AG10803 (cell line): ENCODE data around the gene MYZAP.

Experiments used
- DNase-seq: peaks from one replicate; pipeline ENCODE4 v3.0.0; 2010; ENCODE audit warnings: low read depth
- H3K4me3 ChIP-seq: 2 replicates; pipeline ENCODE4 v1.5.1; 2011; ENCODE audit warnings: mild to moderate bottlenecking, low read length, control low read depth
- TF ChIP-seq, protein P1 (sequence below): conservative IDR thresholded peaks from 2 replicates; pipeline ENCODE4 v1.5.1; 2011; ENCODE audit warnings: mild to moderate bottlenecking, low read length, control low read depth, inconsistent platforms

The MYZAP gene

DNA sequence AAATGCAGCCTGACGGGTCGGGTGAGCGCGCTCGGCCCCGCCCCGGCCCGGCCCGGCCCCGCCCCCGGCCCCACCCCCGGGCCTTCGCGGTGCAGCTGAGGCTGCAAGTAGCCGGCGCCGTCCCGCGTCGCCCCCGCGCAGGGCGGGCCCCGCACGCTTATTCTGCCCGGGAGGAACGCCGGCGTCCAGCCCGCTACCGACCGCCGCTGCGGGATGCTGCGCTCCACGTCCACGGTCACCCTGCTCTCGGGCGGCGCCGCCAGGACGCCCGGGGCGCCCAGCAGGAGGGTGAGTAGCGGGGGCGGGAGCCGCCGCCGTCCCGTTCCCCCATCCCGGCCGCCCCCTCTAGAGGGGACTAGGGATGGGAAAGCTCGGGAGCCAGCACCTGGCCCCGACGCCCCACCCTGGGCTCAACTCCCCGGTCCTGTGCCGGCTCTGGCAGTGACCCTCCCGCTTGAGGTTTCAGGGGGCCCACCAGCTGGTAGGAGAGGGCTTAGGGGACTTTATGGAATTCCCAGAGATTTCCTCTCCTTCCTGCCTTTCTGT, at the start of gene MYZAP:
MYZAP (plus strand) TSS at position 83 of the 546 bp plus-strand sequence; CDS start at position 214, 131 bp downstream.
- TF ChIP-seq, protein P1, sequence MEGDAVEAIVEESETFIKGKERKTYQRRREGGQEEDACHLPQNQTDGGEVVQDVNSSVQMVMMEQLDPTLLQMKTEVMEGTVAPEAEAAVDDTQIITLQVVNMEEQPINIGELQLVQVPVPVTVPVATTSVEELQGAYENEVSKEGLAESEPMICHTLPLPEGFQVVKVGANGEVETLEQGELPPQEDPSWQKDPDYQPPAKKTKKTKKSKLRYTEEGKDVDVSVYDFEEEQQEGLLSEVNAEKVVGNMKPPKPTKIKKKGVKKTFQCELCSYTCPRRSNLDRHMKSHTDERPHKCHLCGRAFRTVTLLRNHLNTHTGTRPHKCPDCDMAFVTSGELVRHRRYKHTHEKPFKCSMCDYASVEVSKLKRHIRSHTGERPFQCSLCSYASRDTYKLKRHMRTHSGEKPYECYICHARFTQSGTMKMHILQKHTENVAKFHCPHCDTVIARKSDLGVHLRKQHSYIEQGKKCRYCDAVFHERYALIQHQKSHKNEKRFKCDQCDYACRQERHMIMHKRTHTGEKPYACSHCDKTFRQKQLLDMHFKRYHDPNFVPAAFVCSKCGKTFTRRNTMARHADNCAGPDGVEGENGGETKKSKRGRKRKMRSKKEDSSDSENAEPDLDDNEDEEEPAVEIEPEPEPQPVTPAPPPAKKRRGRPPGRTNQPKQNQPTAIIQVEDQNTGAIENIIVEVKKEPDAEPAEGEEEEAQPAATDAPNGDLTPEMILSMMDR = no peak
- DNase-seq = no peak
- peak within 1 kb of the TSS; percentile 44 for H3K4me3 ChIP-seq

DNA sequence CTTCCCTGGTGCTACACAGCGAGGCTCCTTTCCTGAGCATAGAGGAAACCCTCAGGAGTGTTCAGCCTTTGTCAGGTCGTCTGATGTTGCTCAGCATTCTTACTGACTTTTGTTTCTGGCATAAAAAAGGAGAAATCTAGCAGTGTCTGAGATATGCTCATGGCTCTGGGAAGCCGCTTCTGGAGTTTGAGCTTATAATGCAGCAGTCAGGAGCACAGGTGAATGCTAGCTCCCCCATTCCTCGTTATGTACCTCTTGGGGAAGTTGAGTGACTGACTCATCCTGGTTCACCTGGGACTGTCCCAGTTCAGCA, 49.2 kb upstream of the MYZAP start:
- DNase-seq = no peak
- TF ChIP-seq, protein P1 = no peak
- no peak overlapping the region for H3K4me3 ChIP-seq

DNA sequence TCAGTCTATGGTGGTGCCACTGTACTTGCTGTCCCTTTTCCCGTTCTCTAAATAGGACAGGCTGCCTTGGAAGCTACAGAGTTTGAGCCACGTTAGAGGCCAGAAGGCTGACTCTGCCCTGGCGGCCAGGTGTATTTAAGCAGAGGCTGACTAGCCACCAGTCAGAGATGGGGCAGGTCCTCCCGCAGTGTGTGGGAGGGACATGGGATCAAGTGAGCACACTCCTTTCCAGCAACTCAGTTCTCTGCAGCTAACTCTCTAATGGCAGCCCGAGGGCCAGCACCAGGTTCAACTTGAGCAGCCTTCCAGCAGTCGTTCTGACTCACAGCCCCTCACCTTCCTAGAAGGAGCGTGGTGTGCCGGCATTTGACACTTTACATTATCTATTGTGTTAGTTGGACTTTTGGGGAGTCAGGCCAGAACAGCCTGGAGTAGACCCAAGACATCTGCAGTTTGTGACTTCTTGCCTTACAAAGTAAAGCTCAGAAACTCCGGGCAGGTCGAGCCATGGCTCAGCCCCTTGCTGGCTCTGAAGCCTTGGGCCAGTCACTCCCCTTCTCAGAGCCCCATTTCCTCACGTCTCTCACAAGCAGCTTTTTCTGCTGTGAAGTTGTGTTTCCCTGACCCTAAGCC, 46.7 kb upstream of the MYZAP start:
- no peak overlapping the region for H3K4me3 ChIP-seq
- TF ChIP-seq, protein P1 = no peak
- no peak for DNase-seq

DNA sequence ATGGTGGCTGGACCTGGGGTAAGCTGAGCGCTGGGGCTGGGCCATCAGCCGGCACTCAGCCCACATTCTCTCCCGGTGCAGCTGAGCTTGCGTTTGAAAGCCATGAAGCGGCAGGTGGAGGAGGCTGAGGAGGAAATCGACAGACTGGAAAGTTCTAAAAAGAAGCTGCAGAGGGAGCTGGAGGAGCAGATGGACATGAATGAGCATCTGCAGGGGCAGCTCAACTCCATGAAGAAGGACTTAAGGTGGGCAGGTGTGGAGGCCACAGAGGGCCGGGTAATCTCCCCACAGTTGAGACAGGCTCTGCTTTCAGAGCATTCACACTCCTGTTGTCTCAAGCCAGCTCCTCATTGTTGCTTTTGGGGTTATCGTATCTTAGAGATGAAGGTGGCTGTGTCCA, 45.7 kb upstream of the MYZAP start:
- no peak for DNase-seq
- H3K4me3 ChIP-seq = no peak overlapping the region
- TF ChIP-seq, protein P1 = no peak

GRCh38 chr15:57547243-57547755, 44.4 kb upstream of the MYZAP start:
- no peak overlapping the region for H3K4me3 ChIP-seq
- no peak for DNase-seq
- TF ChIP-seq, protein P1 = no peak

GRCh38 chr15:57548351-57548750, 43.4 kb upstream of the MYZAP start:
- TF ChIP-seq, protein P1 = no peak
- no peak for DNase-seq
- no peak overlapping the region for H3K4me3 ChIP-seq

GRCh38 chr15:57548835-57549234, 42.9 kb upstream of the MYZAP start:
- TF ChIP-seq, protein P1 = no peak
- no peak overlapping the region for H3K4me3 ChIP-seq
- no peak for DNase-seq
